GM15510 (cell line): ENCODE results near the gene ALDH5A1.

Experiments
- POLR2A ChIP-seq: IDR thresholded peaks from 3 replicates; pipeline ENCODE4 v1.6.1; 2011; ENCODE audit warnings: borderline replicate concordance; ENCODE audit not compliant: insufficient read length; ENCODE audit errors: extremely low read depth

Gene ALDH5A1

DNA sequence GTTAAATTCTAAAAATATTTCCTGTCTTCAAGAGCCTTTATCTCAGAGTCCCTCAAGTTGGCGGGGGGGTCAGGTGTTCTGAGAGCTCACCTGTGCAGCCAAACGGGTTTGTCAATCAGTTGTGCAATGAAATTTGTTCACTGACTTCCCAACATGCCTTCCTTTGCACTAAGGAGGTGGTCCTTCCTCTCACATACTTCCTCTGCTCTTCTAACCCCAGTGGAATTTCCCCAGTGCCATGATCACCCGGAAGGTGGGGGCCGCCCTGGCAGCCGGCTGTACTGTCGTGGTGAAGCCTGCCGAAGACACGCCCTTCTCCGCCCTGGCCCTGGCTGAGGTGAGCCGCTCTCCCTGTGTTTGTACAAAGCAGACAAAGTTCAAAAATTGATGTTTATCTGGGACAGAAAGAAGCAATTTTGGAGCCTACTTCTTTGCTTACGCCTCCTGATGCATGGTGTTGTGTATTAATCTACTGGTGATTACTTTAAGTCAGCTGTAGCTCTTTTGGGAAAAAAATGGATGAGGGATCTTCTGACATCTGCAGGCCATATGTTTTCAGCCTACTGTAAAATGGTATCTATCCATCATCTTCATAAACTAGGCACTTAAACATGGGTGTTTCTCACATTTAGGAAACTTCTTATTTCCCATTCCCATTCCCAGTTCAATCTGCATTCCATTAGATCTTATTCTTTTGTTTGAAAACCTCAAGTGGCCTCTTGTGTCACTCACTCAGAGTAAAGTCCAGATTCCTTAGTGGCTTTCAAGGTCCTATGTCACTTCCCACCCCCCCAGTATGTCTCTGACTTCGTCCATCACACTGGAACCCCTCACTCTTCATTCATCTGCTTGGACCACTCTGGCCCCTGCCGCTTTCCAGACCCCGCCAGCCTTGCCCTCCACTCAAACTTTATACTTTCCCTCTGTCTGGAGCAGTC lies 10.1 kb downstream of the ALDH5A1 start:
- no peak for TF ChIP-seq POLR2A

DNA sequence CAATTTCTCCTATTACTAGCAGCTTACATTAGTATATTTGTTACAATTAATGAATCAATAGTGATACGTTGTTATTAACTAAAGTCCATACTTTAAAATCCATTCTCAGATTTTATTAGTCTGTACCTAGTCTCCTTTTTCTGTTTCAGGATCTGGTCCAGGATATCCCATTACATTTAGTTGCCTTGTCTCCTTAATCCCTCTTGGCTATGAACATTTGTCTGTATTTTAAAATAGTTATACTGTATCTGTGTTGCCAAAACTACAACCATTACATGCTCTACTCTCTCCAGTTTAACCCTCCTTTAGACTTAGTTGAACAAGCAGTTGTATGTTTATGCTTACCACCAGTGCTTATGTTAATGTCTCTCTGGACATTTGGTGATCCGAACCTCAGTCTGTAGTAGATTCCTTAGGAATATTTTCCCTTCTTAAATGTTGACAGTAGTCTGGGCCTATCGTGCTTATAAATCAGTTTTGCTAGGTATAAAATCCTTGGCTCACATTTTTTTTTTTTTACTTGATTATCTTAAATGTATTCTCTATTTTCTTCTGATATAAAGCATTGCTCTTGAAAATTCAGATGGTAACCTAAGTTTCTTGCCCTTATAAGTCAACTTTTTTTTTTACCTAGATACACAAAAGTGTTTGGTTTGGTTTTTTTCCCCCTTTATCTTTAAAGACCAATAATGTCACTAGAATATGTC lies 12.2 kb downstream of the ALDH5A1 start:
- TF ChIP-seq POLR2A = no peak

DNA sequence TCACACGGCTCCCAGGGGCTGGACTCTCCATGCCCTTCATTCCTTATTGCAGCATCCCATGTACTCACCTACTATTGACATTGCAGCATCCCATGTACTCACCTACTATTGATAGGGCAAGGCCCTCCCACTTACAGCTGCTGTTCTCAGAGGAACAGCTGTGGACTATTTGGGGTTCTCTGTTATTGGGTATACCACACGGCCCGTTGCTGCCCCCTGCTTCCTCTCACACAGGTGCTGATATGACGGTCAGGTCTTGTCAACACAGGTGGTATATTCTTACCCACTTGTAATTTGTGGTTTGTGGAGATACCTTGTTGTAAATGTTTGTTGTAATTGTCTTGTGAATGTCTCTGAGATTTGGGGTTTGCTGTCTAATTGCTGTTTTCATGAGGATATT lies 18.8 kb downstream of the ALDH5A1 start:
- TF ChIP-seq POLR2A = no peak

DNA sequence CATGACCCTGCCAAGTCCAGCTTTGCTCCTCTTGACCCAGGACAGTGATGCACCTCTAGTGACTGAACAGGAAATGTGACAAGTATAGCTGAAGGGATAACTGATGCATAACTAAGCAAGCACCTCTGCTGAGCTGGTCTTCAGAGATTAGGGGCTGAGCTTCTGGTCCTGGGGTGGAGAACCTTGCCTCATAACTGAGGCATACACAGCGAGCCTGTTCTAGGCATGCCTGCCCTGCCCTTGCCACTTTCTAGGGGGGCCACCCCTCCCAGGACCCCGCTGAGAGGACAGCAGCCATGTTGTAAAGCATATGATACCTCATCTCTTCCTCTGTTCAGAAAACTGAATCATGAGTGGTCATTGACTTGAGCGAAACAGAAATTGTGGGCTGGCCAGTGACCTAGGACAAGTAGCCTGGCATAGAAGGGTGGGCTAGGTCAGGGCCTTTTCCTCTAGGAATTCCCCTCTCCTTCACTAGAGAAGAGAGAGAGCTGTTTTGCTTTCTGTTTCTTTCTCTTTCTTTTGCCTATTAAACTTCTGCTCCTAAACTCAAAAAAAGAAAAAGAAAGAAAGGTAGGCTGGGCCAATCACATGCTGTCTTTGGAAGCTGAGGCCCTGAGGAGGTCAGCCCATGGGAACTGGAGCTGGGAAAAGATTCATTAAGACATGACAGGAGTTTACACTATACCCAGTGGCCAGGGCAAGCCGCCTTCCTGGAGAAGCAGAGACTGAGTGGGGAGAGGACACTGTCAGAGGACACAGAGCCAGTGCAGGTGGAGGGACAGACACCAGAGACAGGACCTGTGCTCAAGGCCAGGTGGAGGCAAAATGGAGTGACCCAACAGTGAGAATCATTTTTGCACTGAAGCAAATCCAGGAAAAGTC lies 23.1 kb downstream of the ALDH5A1 start:
- TF ChIP-seq POLR2A = peak; percentile 36

GRCh38 chr6:24520929-24521546 lies 26.3 kb downstream of the ALDH5A1 start:
- no peak for TF ChIP-seq POLR2A

- TF ChIP-seq POLR2A = no peak
Observed at GRCh38 chr6:24522228-24523176, 27.7 kb downstream of the ALDH5A1 start.

- no peak for TF ChIP-seq POLR2A
Observed at GRCh38 chr6:24524329-24524728, 29.6 kb downstream of the ALDH5A1 start.

DNA sequence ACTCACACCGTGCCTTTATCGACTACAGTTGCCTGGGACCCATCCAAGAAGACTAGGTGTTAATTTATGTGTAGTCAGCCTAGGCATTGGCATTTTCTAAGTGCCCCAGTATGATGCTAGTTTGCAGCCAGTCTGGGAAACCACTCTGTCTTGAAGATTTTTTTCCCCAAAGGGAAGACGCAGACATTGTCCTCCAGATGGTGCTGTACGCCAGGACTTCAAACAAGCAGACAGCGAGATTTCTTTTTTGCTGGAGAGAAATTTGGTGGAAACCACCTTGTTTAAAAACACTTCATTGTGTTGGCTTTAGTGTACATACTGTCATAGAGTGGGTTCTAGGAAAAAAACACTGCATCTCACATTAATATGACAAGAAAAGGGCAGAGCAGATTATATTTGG lies 30.0 kb downstream of the ALDH5A1 start:
- TF ChIP-seq POLR2A = no peak

DNA sequence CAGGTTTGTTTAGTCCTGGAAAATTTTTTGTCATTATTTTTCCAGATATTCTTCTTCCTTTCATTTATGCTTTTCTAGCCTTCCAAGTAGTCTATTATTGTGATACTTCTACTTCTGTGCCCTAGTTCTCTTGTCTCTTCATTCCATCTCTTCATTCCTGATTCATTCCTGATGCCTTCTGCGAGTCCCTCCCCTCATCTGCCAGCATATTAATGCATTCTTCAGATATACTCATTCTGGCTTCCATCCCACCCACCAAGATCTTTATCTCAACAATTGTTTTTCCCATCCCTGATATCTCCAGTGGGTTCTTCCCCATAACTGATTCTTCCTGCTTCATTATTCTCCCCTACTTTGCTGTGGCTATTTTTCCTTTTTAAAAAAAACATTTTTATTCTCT lies 35.2 kb downstream of the ALDH5A1 start:
- TF ChIP-seq POLR2A = no peak

DNA sequence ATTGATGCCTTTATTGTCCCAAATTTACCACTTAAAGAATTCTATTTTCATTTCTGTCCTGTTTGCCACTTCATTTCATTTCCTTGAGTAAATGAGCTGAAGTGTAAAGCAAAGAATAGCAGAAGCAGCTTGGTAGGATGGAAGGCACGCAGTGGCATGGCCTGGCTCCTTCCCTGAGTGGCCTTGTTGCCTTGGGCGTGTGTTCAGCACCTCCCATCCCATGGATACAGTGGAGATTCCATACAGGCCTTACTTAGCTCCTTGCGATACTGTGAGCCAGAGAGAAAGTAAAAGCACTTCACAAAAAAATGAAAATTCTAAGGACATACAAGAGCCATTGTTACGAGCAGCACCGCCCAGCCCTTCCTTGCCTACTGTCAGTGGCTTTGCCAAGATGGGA lies 39.6 kb downstream of the ALDH5A1 start:
- no peak for TF ChIP-seq POLR2A

- no peak for TF ChIP-seq POLR2A
Observed at GRCh38 chr6:24535210-24535609, 40.4 kb downstream of the ALDH5A1 start.

DNA sequence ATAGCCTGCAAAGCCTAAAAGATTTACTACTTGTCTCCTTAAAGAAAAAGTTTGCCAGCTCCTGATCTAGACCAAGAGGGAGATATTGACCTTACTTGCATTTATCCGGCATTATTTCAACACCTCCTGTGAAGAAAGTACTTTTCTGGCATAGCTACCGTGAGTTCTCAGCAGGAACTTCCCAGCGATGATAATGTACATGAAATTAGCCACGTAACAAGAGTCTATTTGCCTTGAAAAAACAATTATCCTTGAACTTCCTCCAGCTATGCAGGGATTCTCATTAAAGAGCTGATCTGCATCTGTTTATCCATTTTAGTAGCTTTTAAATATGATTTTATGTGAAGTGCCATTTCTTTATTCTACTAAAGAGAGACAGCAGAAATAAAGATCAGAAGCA lies 41.7 kb downstream of the ALDH5A1 start:
- no peak for TF ChIP-seq POLR2A

DNA sequence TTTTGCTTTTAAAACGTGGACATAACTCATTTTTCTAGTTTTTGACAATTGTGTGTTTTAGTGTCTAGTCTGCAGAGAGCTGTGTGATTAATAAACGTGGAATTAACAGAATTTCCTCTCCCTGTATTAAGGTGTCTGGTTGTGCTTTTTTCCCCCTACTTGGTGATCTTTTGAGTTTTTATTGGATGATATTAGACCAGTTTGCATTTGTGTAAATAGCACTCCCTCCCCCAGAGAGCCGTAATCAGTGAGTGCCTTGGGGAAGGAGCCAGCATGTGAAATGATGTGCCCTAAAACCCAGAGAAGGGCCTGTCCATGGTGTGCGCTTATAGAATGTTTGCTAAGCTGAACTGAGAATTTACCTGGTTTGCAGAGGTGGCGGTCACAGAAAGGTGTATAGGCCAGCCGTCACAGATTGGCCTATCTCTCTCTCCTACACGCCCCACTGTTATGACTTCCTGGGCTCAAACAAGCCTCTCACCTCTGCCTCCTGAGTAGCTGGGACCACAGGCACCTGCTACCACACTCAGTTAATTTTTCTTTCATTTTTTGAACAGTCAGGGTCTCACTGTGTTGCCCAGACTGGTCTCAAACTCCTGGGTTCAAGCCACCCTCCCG lies 42.4 kb downstream of the ALDH5A1 start:
- no peak for TF ChIP-seq POLR2A

DNA sequence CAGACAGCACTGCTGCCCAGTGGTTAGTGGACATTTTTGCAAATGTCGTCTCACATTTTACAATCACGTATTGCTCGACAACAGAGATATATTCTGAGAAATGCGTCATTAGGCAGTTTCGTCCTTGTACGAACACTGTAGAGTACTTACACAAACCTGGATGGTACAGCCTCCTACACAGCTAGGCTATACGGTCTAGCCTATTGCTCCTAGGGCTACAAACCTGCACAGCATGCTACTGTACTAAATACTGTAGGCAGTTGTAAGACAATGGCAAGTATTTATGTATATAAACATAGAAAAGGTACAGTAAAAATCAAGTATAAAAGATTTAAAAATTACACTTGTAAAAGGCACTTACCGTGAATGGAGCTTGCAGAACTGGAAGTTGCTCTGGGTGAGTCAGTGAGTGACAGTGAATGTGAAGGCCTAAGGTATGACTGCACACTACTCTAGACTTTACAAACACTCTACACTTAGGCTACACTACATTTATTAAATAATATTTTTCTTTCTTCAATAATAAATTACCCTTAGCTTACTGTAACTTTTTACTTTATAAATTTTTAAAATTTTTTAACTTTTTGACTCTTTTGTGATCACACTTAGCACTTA lies 43.1 kb downstream of the ALDH5A1 start:
- TF ChIP-seq POLR2A = no peak
